SK-N-SH (cell line): ENCODE measurements around the gene RIMS1.

Source experiments
- ELF1 ChIP-seq: IDR thresholded peaks from 2 replicates; pipeline ENCODE4 v1.4.0; 2012
- EZH2phosphoT487 ChIP-seq: fragments of 200-600 bp; sonication (generic); IDR thresholded peaks from 2 replicates; pipeline ENCODE4 v1.6.1; 2017; ENCODE audit warnings: low read depth, mixed run types, mild to moderate bottlenecking, antibody characterized with exemption, moderate library complexity, borderline replicate concordance
- GABPA ChIP-seq: IDR thresholded peaks from 2 replicates; pipeline ENCODE4 v1.4.0; 2012; ENCODE audit warnings: low read depth, mild to moderate bottlenecking
- RAD21 ChIP-seq: IDR thresholded peaks from 2 replicates; pipeline ENCODE4 v1.6.1; 2012; ENCODE audit warnings: mild to moderate bottlenecking, low read length
- SMC3 ChIP-seq: IDR thresholded peaks from 2 replicates; pipeline ENCODE4 v1.6.1; 2012; ENCODE audit warnings: low read depth, low read length, improper control_type of control experiment
- YY1 ChIP-seq: IDR thresholded peaks from 2 replicates; pipeline ENCODE4 v1.4.0; 2012; ENCODE audit warnings: low read depth, mild to moderate bottlenecking
- TF ChIP-seq, protein P1 (sequence below): fragments of 200-600 bp; sonication (generic); IDR thresholded peaks from 2 replicates; pipeline ENCODE4 v1.6.1; 2017; ENCODE audit warnings: antibody characterized with exemption, mild to moderate bottlenecking, moderate library complexity
- TF ChIP-seq, protein P2 (sequence below): IDR thresholded peaks from 2 replicates; pipeline ENCODE4 v1.6.1; 2012; ENCODE audit warnings: mild to moderate bottlenecking, low read depth, low read length, moderate library complexity

DNA sequence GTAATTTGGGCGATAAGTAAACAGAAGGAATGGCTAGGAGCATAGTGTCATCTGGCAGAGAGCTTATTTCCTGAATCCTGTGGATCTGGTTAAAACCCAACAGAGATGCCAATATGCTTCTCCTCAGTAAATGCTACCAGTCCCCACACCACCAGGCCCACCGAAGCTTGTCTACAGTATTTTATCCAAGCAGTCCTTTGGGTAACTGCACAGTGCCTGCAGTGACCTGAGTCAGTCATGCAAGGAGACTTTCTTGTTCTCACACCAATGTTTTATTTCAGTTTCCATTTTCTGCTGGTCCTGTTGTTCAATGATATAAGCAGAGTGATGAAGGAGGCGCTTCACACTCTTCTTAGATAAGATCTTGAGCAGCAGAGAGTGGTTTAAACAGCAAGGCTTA lies 326.3 kb downstream of the RIMS1 start:
- no peak for TF ChIP-seq SMC3
- TF ChIP-seq RAD21, result no peak
- TF ChIP-seq, protein P1, sequence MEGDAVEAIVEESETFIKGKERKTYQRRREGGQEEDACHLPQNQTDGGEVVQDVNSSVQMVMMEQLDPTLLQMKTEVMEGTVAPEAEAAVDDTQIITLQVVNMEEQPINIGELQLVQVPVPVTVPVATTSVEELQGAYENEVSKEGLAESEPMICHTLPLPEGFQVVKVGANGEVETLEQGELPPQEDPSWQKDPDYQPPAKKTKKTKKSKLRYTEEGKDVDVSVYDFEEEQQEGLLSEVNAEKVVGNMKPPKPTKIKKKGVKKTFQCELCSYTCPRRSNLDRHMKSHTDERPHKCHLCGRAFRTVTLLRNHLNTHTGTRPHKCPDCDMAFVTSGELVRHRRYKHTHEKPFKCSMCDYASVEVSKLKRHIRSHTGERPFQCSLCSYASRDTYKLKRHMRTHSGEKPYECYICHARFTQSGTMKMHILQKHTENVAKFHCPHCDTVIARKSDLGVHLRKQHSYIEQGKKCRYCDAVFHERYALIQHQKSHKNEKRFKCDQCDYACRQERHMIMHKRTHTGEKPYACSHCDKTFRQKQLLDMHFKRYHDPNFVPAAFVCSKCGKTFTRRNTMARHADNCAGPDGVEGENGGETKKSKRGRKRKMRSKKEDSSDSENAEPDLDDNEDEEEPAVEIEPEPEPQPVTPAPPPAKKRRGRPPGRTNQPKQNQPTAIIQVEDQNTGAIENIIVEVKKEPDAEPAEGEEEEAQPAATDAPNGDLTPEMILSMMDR, result no peak
- TF ChIP-seq ELF1, result no peak
- TF ChIP-seq EZH2phosphoT487, result no peak
- TF ChIP-seq, protein P2, sequence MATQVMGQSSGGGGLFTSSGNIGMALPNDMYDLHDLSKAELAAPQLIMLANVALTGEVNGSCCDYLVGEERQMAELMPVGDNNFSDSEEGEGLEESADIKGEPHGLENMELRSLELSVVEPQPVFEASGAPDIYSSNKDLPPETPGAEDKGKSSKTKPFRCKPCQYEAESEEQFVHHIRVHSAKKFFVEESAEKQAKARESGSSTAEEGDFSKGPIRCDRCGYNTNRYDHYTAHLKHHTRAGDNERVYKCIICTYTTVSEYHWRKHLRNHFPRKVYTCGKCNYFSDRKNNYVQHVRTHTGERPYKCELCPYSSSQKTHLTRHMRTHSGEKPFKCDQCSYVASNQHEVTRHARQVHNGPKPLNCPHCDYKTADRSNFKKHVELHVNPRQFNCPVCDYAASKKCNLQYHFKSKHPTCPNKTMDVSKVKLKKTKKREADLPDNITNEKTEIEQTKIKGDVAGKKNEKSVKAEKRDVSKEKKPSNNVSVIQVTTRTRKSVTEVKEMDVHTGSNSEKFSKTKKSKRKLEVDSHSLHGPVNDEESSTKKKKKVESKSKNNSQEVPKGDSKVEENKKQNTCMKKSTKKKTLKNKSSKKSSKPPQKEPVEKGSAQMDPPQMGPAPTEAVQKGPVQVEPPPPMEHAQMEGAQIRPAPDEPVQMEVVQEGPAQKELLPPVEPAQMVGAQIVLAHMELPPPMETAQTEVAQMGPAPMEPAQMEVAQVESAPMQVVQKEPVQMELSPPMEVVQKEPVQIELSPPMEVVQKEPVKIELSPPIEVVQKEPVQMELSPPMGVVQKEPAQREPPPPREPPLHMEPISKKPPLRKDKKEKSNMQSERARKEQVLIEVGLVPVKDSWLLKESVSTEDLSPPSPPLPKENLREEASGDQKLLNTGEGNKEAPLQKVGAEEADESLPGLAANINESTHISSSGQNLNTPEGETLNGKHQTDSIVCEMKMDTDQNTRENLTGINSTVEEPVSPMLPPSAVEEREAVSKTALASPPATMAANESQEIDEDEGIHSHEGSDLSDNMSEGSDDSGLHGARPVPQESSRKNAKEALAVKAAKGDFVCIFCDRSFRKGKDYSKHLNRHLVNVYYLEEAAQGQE, result no peak
- no peak for TF ChIP-seq GABPA
- TF ChIP-seq YY1, result no peak
